Testis (tissue), 2 donors: Measurements from ENCODE around the gene CPNE9.

Experiments used
- POLR2A ChIP-seq: fragments of 450-650 bp; IDR thresholded peaks from one replicate; pipeline ENCODE4 v1.6.1; 2017; ENCODE audit warnings: antibody characterized with exemption, mild to moderate bottlenecking, moderate library complexity
- TF ChIP-seq, protein P1 (sequence below), 3 experiments: fragments of 450-650 bp in 2 of 3; fragments of 200-600 bp in 1 of 3; sonication (generic) in 1 of 3; IDR thresholded peaks; one replicate each; pipeline ENCODE4 v1.5.1; 2016 to 2019; ENCODE audit warnings: antibody characterized with exemption in 3 of 3, mild to moderate bottlenecking in 2 of 3, moderate library complexity in 1 of 3

DNA sequence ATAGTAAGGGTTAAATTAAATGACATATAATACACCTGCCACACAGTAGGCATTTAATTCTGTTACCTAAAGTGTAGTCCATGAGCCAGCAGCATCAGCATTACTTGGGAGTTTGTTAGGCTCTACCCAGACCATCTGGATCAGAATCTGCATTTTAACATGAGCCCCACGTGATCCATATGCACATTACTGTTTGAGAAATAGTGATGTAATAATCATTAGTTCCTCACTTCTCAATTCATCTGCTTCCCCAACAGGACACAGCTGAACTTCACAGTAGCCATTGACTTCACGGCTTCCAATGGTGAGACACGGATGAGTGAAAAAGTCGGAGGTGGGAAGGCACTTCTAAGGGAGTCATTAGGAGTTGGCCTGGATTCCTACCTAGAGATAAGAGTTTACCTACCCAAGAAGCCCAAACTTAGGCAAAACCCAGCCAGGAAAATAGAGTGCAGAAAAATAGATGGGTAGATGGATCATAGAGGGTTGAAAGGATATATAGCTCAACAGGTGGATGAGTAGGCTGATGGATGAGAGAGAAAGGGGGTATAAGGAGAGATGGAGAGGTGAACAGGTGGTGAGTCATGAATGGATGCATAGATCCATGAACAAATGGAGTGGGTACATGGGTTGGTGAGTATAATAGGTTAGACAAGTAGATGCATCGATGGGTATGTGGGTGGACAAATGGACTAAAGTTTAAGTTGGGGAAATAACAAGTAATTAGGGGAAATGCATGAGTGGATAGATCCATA, 13.3 kb downstream of the CPNE9 start:
- TF ChIP-seq, protein P1, sequence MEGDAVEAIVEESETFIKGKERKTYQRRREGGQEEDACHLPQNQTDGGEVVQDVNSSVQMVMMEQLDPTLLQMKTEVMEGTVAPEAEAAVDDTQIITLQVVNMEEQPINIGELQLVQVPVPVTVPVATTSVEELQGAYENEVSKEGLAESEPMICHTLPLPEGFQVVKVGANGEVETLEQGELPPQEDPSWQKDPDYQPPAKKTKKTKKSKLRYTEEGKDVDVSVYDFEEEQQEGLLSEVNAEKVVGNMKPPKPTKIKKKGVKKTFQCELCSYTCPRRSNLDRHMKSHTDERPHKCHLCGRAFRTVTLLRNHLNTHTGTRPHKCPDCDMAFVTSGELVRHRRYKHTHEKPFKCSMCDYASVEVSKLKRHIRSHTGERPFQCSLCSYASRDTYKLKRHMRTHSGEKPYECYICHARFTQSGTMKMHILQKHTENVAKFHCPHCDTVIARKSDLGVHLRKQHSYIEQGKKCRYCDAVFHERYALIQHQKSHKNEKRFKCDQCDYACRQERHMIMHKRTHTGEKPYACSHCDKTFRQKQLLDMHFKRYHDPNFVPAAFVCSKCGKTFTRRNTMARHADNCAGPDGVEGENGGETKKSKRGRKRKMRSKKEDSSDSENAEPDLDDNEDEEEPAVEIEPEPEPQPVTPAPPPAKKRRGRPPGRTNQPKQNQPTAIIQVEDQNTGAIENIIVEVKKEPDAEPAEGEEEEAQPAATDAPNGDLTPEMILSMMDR (IDR thresholded peaks at IDR 0.05), result no peak
- TF ChIP-seq POLR2A, result no peak
